COR-L47 (cell line): ENCODE results near the gene ANO2.
"Not testable (repeated sequence)": the region's sequence is repeated elsewhere in the genome, so short reads cannot be mapped to it uniquely, and the experiment has no call there.

ENCODE experiments used
- DNase-seq: peaks from one replicate; lab custom pipeline; 2025; lab: John Stamatoyannopoulos, UW

The ANO2 gene

GRCh38 chr12:5887819-5888218 is 57.2 kb downstream of the ANO2 start:
- not testable (repeated sequence) for DNase-seq

- no peak for DNase-seq
Measured at GRCh38 chr12:5884866-5885265, 60.2 kb downstream of the ANO2 start.

GRCh38 chr12:5884285-5884684 is 60.8 kb downstream of the ANO2 start:
- no peak for DNase-seq

GRCh38 chr12:5882511-5883190 is 62.4 kb downstream of the ANO2 start:
- no peak for DNase-seq

GRCh38 chr12:5881666-5882065 is 63.4 kb downstream of the ANO2 start:
- no peak for DNase-seq

GRCh38 chr12:5881101-5881606 is 63.9 kb downstream of the ANO2 start:
- DNase-seq = no peak

GRCh38 chr12:5875851-5876250 is 69.2 kb downstream of the ANO2 start:
- DNase-seq = no peak

GRCh38 chr12:5874514-5874913 is 70.5 kb downstream of the ANO2 start:
- DNase-seq = no peak

GRCh38 chr12:5873281-5873919 is 71.7 kb downstream of the ANO2 start:
- DNase-seq = no peak

GRCh38 chr12:5872745-5873144 is 72.3 kb downstream of the ANO2 start:
- DNase-seq = no peak

GRCh38 chr12:5871741-5872140 is 73.3 kb downstream of the ANO2 start:
- no peak for DNase-seq

GRCh38 chr12:5870183-5870582 is 74.9 kb downstream of the ANO2 start:
- no peak for DNase-seq

- DNase-seq = no peak
Measured at GRCh38 chr12:5868625-5869295, 76.3 kb downstream of the ANO2 start.

GRCh38 chr12:5865397-5865796 is 79.7 kb downstream of the ANO2 start:
- no peak for DNase-seq

GRCh38 chr12:5864972-5865371 is 80.1 kb downstream of the ANO2 start:
- no peak for DNase-seq

- no peak for DNase-seq
Measured at GRCh38 chr12:5864301-5864700, 80.8 kb downstream of the ANO2 start.

GRCh38 chr12:5861416-5861815 is 83.6 kb downstream of the ANO2 start:
- DNase-seq = no peak

- DNase-seq = no peak
Measured at GRCh38 chr12:5856692-5857091, 88.4 kb downstream of the ANO2 start.

- no peak for DNase-seq
Measured at GRCh38 chr12:5846950-5847349, 98.1 kb downstream of the ANO2 start.

- DNase-seq = no peak
Measured at GRCh38 chr12:5840944-5841343, 104.1 kb downstream of the ANO2 start.

- no peak for DNase-seq
Measured at GRCh38 chr12:5830111-5830510, 114.9 kb downstream of the ANO2 start.

- DNase-seq = no peak
Measured at GRCh38 chr12:5827591-5827990, 117.5 kb downstream of the ANO2 start.

- not testable (repeated sequence) for DNase-seq
Measured at GRCh38 chr12:5825761-5826160, 119.3 kb downstream of the ANO2 start.
